ENCODE measurements around the gene CISD3.

- TF ChIP-seq CTCF (IDR thresholded peaks at IDR 0.05): no peak
- no peak for TF ChIP-seq POLR2A (IDR thresholded peaks at IDR 0.05)
Measured at GRCh38 chr17:38773258-38773657, 43.1 kb downstream of the CISD3 start.

Data from heart left ventricle (tissue), 13 donors.